ENCODE results near the gene LDB2.

DNA sequence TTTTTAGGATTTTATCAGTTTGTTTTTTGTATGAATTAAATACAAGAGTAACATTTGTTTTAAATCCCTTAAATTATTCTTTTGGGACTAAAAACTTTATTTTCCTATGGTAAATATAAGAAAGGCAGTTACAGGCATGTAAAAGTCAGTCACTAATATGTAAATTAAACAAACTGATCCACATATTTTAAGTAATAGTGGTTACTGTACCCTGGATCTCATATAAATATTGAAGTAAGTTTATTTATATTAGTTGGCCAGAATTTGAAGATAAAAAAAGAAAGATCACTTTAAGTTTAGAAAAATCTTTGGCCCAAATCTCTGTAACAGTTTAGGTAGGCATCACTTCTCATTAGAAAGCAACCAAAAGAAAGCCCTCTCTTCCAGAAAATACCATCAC is 45.8 kb downstream of the LDB2 start:
- TF ChIP-seq POLR2A (IDR thresholded peaks at IDR 0.05) (no peak), CTCF (IDR thresholded peaks at IDR 0.05) (no peak)
